ENCODE data around the gene CERCAM.

The CERCAM gene

GRCh38 chr9:128420651-128421481 lies at the start of gene CERCAM:
CERCAM (plus strand) TSS chr9:128420857; CDS start chr9:128420878, 21 bp downstream.
- DNase-seq (ENCODE audit: low read depth) = peak; percentile 35

- peak; percentile 33 for DNase-seq (ENCODE audit: low read depth)
Observed at GRCh38 chr9:128371630-128372117, 49.0 kb upstream of the CERCAM start.

GRCh38 chr9:128372188-128372641 lies 48.4 kb upstream of the CERCAM start:
- DNase-seq (ENCODE audit: low read depth) = no peak

GRCh38 chr9:128372784-128373183 lies 47.9 kb upstream of the CERCAM start:
- peak; percentile 79 for DNase-seq (ENCODE audit: low read depth)

GRCh38 chr9:128374221-128374675 lies 46.4 kb upstream of the CERCAM start:
- no peak for DNase-seq (ENCODE audit: low read depth)

GRCh38 chr9:128375865-128376264 lies 44.8 kb upstream of the CERCAM start:
- DNase-seq (ENCODE audit: low read depth) = peak; percentile 33

- DNase-seq (ENCODE audit: low read depth) = no peak
Observed at GRCh38 chr9:128382261-128382660, 38.4 kb upstream of the CERCAM start.

- no peak for DNase-seq (ENCODE audit: low read depth)
Observed at GRCh38 chr9:128383007-128383753, 37.5 kb upstream of the CERCAM start.

GRCh38 chr9:128383791-128384190 lies 36.9 kb upstream of the CERCAM start:
- DNase-seq (ENCODE audit: low read depth) = no peak

GRCh38 chr9:128384801-128385495 lies 35.7 kb upstream of the CERCAM start:
- no peak for DNase-seq (ENCODE audit: low read depth)

GRCh38 chr9:128385496-128386460 lies 34.9 kb upstream of the CERCAM start:
- no peak for DNase-seq (ENCODE audit: low read depth)

GRCh38 chr9:128388150-128388549 lies 32.5 kb upstream of the CERCAM start:
- DNase-seq (ENCODE audit: low read depth) = no peak

GRCh38 chr9:128389395-128390149 lies 31.1 kb upstream of the CERCAM start:
- no peak for DNase-seq (ENCODE audit: low read depth)

GRCh38 chr9:128390150-128390812 lies 30.4 kb upstream of the CERCAM start:
- DNase-seq (ENCODE audit: low read depth) = no peak

GRCh38 chr9:128390813-128391711 lies 29.6 kb upstream of the CERCAM start:
- DNase-seq (ENCODE audit: low read depth) = no peak

GRCh38 chr9:128391956-128392301 lies 28.7 kb upstream of the CERCAM start:
- no peak for DNase-seq (ENCODE audit: low read depth)

GRCh38 chr9:128392302-128393144 lies 28.1 kb upstream of the CERCAM start:
- DNase-seq (ENCODE audit: low read depth) = no peak

All from iris pigment epithelial cell (primary cell).